Activated T-cell treated with anti-CD3 and anti-CD28 coated beads for 48 hours (primary cell): ENCODE results near the gene TSFM.
"Not testable (repeated sequence)": the region's sequence is repeated elsewhere in the genome, so short reads cannot be mapped to it uniquely, and the experiment has no call there.

Source experiments
- DNase-seq: peaks from one replicate; pipeline ENCODE4 v3.0.0-alpha.2; 2020; ENCODE audit warnings: low read depth

The TSFM gene

GRCh38 chr12:57763881-57764661 lies 18.5 kb upstream of the TSFM start:
- DNase-seq, result no peak

GRCh38 chr12:57764662-57765002 lies 18.0 kb upstream of the TSFM start:
- no peak for DNase-seq

GRCh38 chr12:57765003-57765697 lies 17.4 kb upstream of the TSFM start:
- peak; percentile 62 for DNase-seq

- DNase-seq, result no peak
Measured at GRCh38 chr12:57765698-57766463, 16.7 kb upstream of the TSFM start.

- no peak for DNase-seq
Measured at GRCh38 chr12:57766464-57767304, 15.9 kb upstream of the TSFM start, which contains the start of gene CYP27B1. CYP27B1 (minus strand) TSS chr12:57767078; CDS start chr12:57767041, 37 bp downstream.

- DNase-seq, result no peak
Measured at GRCh38 chr12:57767305-57767698, 15.3 kb upstream of the TSFM start.

- DNase-seq, result no peak
Measured at GRCh38 chr12:57767876-57768275, 14.7 kb upstream of the TSFM start.

- no peak for DNase-seq
Measured at GRCh38 chr12:57769594-57769993, 13.0 kb upstream of the TSFM start.

- DNase-seq, result no peak
Measured at GRCh38 chr12:57770734-57771133, 11.9 kb upstream of the TSFM start.

GRCh38 chr12:57771236-57771872 lies 11.2 kb upstream of the TSFM start:
- peak; percentile 82 for DNase-seq

- DNase-seq, result peak; percentile 91
Measured at GRCh38 chr12:57771873-57772428, 10.6 kb upstream of the TSFM start, which contains the start of gene METTL1. METTL1 (minus strand) TSS chr12:57772105; CDS start chr12:57772083, 22 bp downstream.

- no peak for DNase-seq
Measured at GRCh38 chr12:57772429-57773322, 9.9 kb upstream of the TSFM start, which contains the start of gene EEF1AKMT3. EEF1AKMT3 (plus strand) TSS chr12:57772614; CDS start chr12:57772725, 111 bp downstream.

- DNase-seq, result not testable (repeated sequence)
Measured at GRCh38 chr12:57774634-57775033, 8.0 kb upstream of the TSFM start.

GRCh38 chr12:57775044-57775443 lies 7.5 kb upstream of the TSFM start:
- DNase-seq, result no peak

- no peak for DNase-seq
Measured at GRCh38 chr12:57775563-57776246, 6.9 kb upstream of the TSFM start.

GRCh38 chr12:57776247-57776587 lies 6.4 kb upstream of the TSFM start:
- DNase-seq, result no peak

GRCh38 chr12:57777367-57777766 lies 5.2 kb upstream of the TSFM start:
- DNase-seq, result no peak

GRCh38 chr12:57777911-57778310 lies 4.7 kb upstream of the TSFM start:
- no peak for DNase-seq

- no peak for DNase-seq
Measured at GRCh38 chr12:57779736-57780135, 2.9 kb upstream of the TSFM start.
